HepG2 (cell line): Measurements from ENCODE around the gene TBC1D10B. TPM values are rescaled to one million over a fixed set of nuclear protein-coding genes. Genes with fewer than 3 reads are reported as not detected.

Experiments used
- EEA1 ChIP-seq: sonication (generic); formaldehyde crosslinking; IDR thresholded peaks from 2 replicates; pipeline ENCODE4 v1.5.1; 2020; ENCODE audit warnings: mild to moderate bottlenecking, missing genetic modification reagents, borderline replicate concordance
- FOXP1 ChIP-seq, 2 experiments: fragments of 450-650 bp in 1 of 2; IDR thresholded peaks; 2 replicates each; pipeline ENCODE4 v1.6.1; 2017 to 2018; ENCODE audit warnings: antibody characterized with exemption in 1 of 2
- LCORL ChIP-seq, 2 experiments: fragments of 450-650 bp in 1 of 2; sonication (generic) in 1 of 2; formaldehyde crosslinking in 1 of 2; IDR thresholded peaks; 2 replicates each; pipeline versions ENCODE4 v1.5.0 to v1.6.1; 2017 to 2020; ENCODE audit warnings: antibody characterized with exemption in 1 of 2, missing genetic modification reagents in 1 of 2
- MXD4 ChIP-seq: IDR thresholded peaks from 2 replicates; pipeline ENCODE4 v1.6.1; 2016; ENCODE audit warnings: mild to moderate bottlenecking, missing biosample characterization, missing genetic modification reagents
- PAXIP1 ChIP-seq: sonication (generic); formaldehyde crosslinking; conservative IDR thresholded peaks from 2 replicates; pipeline ENCODE4 v1.4.0; 2020; ENCODE audit warnings: mild to moderate bottlenecking, missing genetic modification reagents, moderate library complexity
- TGIF2 ChIP-seq: IDR thresholded peaks from 2 replicates; pipeline ENCODE4 v1.6.1; 2016; ENCODE audit warnings: control low read depth, missing compliant biosample characterization
- ZNF292 ChIP-seq: sonication (generic); formaldehyde crosslinking; IDR thresholded peaks from 2 replicates; pipeline ENCODE4 v1.8.1; 2022; ENCODE audit warnings: mild to moderate bottlenecking, low read depth, missing genetic modification reagents, borderline replicate concordance
- ZNF609 ChIP-seq: sonication (generic); formaldehyde crosslinking; IDR thresholded peaks from 2 replicates; pipeline ENCODE4 v1.4.0; 2020; ENCODE audit warnings: mild to moderate bottlenecking, missing genetic modification reagents, borderline replicate concordance
- ZSCAN5A ChIP-seq: sonication (generic); formaldehyde crosslinking; IDR thresholded peaks from 2 replicates; pipeline ENCODE4 v1.8.0; 2022; ENCODE audit warnings: mild to moderate bottlenecking, missing genetic modification reagents, borderline replicate concordance
- ZUFSP ChIP-seq: sonication (generic); formaldehyde crosslinking; IDR thresholded peaks from 2 replicates; pipeline ENCODE4 v1.9.0; 2021; ENCODE audit warnings: missing genetic modification reagents, mild to moderate bottlenecking, borderline replicate concordance
- polyA plus RNA-seq, 8 experiments: library from polyadenylated mRNA; depleted of rRNA in 3 of 8; stranded (reverse) in 7 of 8; unstranded in 1 of 8; fragments of >200 nt; fragmentation: Illumina TruSeq in 4 of 8; extraction: Trizol in 4 of 8; gene quantifications; 2 replicates each; pipeline versions ENCODE4 v1.2.1 to v1.2.3, GENCODE V29; 2011 to 2016; ENCODE audit warnings: low read depth in 4 of 8, missing spikeins in 1 of 8, mixed read lengths in 1 of 8; ENCODE audit not compliant: insufficient read depth in 1 of 8
- total RNA-seq, 5 experiments: library from RNA; depleted of rRNA; stranded (reverse); fragments of >200 nt; fragmentation: Illumina TruSeq; extraction: Trizol; gene quantifications; 2 replicates each; pipeline ENCODE4 v1.2.3, GENCODE V29; 2016; ENCODE audit warnings: low read depth in 1 of 5
- TF ChIP-seq, protein P1 (sequence below): sonication (generic); formaldehyde crosslinking; IDR thresholded peaks from 2 replicates; pipeline ENCODE4 v1.4.0; 2020; ENCODE audit warnings: mild to moderate bottlenecking, missing genetic modification reagents

Gene TBC1D10B
- total and polyA plus RNA-seq, 2 of the 13 experiments (the other 11 are each of a cell fraction or from before 2014, with no cell fraction given) = 15.7 to 24.8 TPM

DNA sequence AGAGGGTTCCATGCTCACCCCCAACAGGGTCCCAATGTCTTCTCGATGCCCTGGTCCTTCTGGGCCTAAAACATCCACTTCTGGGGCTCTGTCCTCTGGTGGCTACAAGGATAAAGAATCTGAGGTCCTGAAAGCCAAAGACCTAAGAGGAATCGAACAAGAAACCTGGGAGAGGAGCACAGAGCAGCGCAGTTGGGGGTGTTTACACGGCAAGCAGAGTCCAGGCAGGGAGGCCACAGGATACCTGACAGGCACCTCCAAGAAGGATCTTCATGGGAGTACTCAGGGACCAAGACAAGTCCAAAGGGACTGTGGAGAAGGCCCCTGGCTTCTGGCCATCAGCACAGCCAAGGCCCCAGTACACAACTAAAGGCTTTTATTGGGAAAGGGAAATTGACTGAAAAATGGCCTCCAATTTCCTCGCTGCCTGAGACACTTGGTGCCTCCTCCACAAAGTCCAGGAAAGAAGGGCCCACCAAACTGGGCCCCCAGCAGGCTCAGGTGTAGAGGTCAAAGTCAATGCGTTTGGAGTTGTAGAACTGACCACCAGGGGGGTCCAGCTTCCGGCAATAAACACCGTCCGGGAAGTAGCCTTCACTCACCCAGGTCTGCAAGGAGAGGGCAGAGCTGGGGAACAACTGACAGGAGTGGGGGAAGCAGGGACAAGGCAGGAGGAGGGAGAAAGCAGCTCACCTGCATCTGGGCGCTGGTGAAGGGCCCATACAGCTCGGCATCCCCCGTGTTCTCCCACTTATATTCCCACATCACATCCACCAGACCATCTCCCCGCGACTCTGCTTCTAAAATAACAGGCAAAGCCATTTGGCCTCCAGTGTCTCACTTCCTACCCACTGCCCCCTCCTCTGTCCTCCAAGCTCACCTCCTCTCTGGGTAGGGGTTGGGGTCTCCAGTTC, 17.5 kb downstream of the TBC1D10B start (continued):
- 0 out of 2 replicates have a peak, but pooled peaks have one; percentile 67 for TF ChIP-seq ZSCAN5A (CRISPR knock-in tag)
- TF ChIP-seq MXD4 (CRISPR knock-in tag) = 0 out of 2 replicates have a peak, but pooled peaks have one; percentile 22
- no peak for TF ChIP-seq EEA1 (CRISPR knock-in tag)
- no peak for TF ChIP-seq TGIF2 (CRISPR knock-in tag)
- TF ChIP-seq, protein P1, sequence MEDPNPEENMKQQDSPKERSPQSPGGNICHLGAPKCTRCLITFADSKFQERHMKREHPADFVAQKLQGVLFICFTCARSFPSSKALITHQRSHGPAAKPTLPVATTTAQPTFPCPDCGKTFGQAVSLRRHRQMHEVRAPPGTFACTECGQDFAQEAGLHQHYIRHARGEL (CRISPR knock-in tag) = no peak
- TF ChIP-seq LCORL (IDR thresholded peaks at IDR 0.05) = no peak
- no peak for TF ChIP-seq LCORL (CRISPR knock-in tag; IDR thresholded peaks at IDR 0.05)
- no peak for TF ChIP-seq ZNF292 (CRISPR knock-in tag)
- TF ChIP-seq ZUFSP (CRISPR knock-in tag) = no peak
- no peak for TF ChIP-seq FOXP1 (IDR thresholded peaks at IDR 0.05)
- no peak for TF ChIP-seq FOXP1 (CRISPR knock-in tag; IDR thresholded peaks at IDR 0.05)
- TF ChIP-seq ZNF609 (CRISPR knock-in tag) = no peak
- TF ChIP-seq PAXIP1 (CRISPR knock-in tag) = no peak; the same call in 1 of the 2 replicates
